GM11168 (cell line): Measurements from ENCODE around the gene NACA.
"Not testable (repeated sequence)": the region's sequence is repeated elsewhere in the genome, so short reads cannot be mapped to it uniquely, and the experiment has no call there.

Experiments
- in situ Hi-C: fragments of 300-500 bp; cut with MboI; formaldehyde crosslinking; loops from one replicate; pipeline ENCODE4 v1.12.0; 2022; ENCODE audit warnings: low sequenced_read_pairs; ENCODE audit not compliant: unreplicated experiment

NACA gene

GRCh38 chr12:56724972-56725722 lies at the start of gene NACA:
Gene NACA (minus strand): TSS chr12:56725299. CDS start chr12:56724521, 778 bp downstream.
- in situ Hi-C loops = no loop called here

DNA sequence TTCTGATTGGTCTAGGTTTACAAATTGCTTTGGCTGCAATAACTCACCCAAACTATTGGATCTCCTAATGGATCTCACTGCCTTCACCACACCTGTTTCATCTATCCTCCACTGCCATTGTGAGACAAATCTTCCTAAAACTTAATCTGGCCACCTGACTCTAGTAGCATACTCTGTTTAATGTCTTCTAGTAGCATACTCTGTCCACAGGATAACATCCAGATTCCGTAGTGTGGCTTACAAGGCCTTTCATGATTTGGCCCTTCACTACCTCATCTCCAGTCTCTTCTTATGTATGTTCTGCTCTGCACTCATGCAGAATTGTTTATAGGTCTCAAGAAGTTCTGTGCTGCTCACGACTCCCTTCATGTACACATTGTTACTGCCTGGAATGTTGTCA lies 48.0 kb upstream of the NACA start:
- in situ Hi-C loops = no loop called here

- in situ Hi-C loops = no loop called here
Measured at GRCh38 chr12:56772625-56773024, 47.5 kb upstream of the NACA start.

GRCh38 chr12:56769868-56770267 lies 44.8 kb upstream of the NACA start:
- in situ Hi-C loops = loop anchor here (5.0 kb wide), 1 partner anchor 222 kb away; a partner anchor contains a TSS

DNA sequence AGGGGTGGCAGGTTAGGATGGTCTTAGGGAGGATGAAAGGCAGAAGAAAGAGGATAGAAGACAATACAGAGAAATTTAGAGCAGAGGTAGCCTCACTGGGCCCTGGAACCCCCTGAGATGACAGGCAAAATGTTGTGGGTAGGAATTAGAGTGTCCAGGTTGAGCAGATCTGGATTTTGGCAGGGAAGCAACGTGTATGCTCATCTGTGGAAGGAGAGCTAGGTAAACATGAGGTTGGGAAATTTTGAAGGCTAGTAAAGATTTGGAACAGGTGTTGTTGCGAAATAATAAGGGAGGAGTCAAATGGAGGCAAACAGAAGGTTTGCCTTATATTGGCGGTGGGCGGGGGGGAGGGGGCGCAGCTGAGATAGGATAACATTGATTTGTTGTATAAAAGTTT lies 43.3 kb upstream of the NACA start:
- in situ Hi-C loops = loop anchor here (5.0 kb wide), 1 partner anchor 224 kb away; a partner anchor contains a TSS

GRCh38 chr12:56766535-56766934 lies 41.4 kb upstream of the NACA start:
- in situ Hi-C loops = loop anchor here (5.0 kb wide), 1 partner anchor 226 kb away; a partner anchor contains a TSS

GRCh38 chr12:56763753-56764657 lies 38.9 kb upstream of the NACA start:
- in situ Hi-C loops = no loop called here

- in situ Hi-C loops = no loop called here
Measured at GRCh38 chr12:56761812-56762211, 36.7 kb upstream of the NACA start.

DNA sequence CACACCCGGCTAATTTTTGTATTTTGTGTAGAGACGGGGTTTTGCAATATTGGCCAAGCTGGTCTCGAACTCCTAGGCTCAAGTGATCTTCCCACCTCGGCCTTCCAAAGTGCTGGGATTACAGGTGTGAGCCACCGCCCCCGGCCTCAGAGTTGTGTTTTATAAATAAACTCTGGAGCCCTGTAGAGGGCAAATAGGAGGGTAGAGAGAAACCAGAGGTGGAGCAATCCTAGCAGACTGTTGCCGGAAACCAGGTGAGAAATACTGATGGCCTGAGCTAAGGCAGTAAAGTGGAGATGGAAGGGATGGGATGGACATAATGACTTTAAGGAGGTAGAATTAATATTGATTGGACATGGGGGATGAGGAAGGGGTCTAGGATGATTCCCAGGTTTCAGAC lies 35.4 kb upstream of the NACA start:
- in situ Hi-C loops = no loop called here

GRCh38 chr12:56759263-56759908 lies 34.3 kb upstream of the NACA start:
- in situ Hi-C loops = no loop called here

DNA sequence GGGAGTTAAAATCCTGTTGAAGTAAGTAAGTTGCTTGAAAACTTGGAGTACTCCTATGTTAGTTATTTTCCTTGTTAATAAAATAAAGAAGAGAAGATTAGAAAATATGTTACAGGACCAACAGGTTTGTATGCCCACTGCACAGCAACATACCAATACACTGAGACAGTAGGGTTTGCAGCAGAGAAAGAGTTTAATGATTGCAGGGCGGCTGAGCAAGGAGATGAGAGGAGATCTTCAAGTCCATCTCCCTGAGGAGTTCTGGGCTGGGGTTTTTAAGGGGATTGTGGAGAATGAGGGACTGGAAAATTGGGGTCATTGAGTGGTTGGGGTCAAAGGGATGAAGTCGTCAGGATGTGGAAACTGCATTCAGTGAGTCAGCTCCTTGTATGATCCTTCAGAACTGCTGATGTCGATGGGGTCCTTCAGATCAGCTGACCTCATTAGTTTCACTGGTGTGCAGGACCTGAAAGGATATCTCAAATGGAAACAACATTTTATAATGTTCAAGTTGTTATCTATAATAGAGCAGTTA lies 33.7 kb upstream of the NACA start:
- in situ Hi-C loops = no loop called here

- in situ Hi-C loops = not testable (repeated sequence)
Measured at GRCh38 chr12:56757971-56758370, 32.9 kb upstream of the NACA start.

DNA sequence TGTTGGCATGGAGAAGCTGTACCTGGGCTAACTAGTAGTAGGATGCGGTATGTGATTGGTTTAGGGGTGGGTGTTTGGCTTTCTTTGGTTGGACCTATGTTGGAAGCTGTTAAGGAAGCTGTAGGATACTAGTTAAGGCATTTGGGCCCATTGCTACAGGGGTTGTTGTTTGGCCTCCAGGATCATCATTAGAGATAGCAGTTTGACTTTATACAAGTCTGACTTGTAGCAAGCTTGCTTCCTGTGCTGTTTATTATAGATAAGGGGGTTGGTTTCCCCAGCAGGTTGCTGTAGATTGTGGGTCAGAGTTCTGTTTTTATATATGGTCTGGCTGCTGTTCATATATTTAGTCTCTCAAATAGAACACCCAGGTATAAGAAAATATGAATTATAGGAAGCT lies 28.5 kb upstream of the NACA start:
- in situ Hi-C loops = no loop called here

- in situ Hi-C loops = no loop called here
Measured at GRCh38 chr12:56751712-56752598, 26.9 kb upstream of the NACA start, which contains the start of gene PRIM1. Gene PRIM1 (minus strand): TSS chr12:56752323. CDS start chr12:56752298, 25 bp downstream.

GRCh38 chr12:56750596-56750995 lies 25.5 kb upstream of the NACA start:
- in situ Hi-C loops = not testable (repeated sequence)

DNA sequence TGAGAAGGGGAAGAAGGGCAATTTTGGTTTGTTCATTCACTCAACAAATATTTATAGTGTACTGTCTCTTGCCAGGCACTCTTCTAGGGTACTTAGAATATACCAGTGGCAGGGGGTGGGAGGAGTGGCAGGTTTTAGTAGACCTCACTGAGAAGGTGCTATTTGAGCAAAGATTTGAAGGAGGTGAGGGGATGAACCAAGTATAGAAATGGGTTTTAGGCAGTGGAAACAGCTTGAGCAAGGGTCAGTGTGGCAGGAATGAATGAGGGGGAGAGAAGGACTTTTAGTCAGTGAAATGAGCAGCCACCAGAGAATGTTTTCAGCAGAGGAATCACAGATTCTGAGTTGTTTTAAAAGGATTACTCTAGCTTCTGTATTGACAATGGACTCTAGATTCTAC lies 24.8 kb upstream of the NACA start:
- in situ Hi-C loops = no loop called here

- in situ Hi-C loops = no loop called here
Measured at GRCh38 chr12:56749359-56749758, 24.3 kb upstream of the NACA start.

- in situ Hi-C loops = no loop called here
Measured at GRCh38 chr12:56728139-56728861, 3.2 kb upstream of the NACA start.

GRCh38 chr12:56726196-56726675 lies 1.1 kb upstream of the NACA start:
- in situ Hi-C loops = not testable (repeated sequence)
